Transverse colon (tissue), 3 donors: ENCODE data around the gene ZXDC.

Experiments
- POLR2A ChIP-seq: fragments of 450-650 bp; IDR thresholded peaks from one replicate; pipeline ENCODE4 v1.6.1; 2016; ENCODE audit warnings: antibody characterized with exemption, mild to moderate bottlenecking, moderate library complexity
- TF ChIP-seq, protein P1 (sequence below), 5 experiments: fragments of 200-600 bp in 3 of 5; fragments of 450-650 bp in 2 of 5; sonication (generic) in 3 of 5; IDR thresholded peaks; 1 replicate in 2 of 5; 2 replicates in 3 of 5; pipeline ENCODE4 v1.5.1; 2016 to 2017; ENCODE audit warnings: antibody characterized with exemption in 5 of 5, inconsistent platforms in 3 of 5, mild to moderate bottlenecking in 2 of 5, moderate library complexity in 1 of 5

DNA sequence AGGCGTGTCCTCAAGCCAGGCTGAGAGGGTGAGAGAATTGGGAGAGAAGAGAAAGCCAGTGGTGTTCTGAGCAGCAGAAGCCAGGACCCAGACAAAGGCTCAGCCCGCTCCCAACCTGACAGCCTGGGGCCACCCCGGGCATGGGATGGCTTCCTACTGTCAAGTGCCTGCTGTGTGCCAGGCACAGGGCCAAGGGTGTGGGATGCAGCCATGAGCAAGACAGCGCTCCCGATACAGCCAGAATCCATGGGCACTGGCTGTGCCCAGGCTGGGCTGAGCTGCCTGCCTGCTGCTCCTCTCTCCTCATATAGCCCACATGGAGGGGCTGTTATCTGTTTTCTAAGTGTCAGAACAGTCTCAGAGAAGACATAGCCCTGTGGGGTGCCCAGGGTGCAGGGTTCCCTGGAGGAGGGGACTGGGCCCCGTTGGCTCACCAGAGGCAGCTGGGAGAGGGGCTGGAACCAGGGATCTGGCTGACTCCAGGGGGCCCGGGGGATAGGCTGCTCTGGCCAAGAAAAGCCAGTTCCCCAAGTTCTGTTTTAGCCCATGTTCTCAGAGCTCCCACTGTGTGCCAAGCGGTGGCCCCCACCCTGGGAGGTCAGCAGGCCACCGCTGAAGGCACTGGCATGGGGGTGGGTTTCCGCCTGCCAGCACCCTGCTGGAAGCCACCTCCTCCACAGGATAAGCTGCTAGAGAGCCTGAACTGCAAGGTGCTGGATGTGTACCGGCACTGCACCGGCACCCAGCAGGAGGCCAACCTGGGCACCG is 42.0 kb downstream of the ZXDC start:
- no peak for TF ChIP-seq POLR2A
- TF ChIP-seq, protein P1, sequence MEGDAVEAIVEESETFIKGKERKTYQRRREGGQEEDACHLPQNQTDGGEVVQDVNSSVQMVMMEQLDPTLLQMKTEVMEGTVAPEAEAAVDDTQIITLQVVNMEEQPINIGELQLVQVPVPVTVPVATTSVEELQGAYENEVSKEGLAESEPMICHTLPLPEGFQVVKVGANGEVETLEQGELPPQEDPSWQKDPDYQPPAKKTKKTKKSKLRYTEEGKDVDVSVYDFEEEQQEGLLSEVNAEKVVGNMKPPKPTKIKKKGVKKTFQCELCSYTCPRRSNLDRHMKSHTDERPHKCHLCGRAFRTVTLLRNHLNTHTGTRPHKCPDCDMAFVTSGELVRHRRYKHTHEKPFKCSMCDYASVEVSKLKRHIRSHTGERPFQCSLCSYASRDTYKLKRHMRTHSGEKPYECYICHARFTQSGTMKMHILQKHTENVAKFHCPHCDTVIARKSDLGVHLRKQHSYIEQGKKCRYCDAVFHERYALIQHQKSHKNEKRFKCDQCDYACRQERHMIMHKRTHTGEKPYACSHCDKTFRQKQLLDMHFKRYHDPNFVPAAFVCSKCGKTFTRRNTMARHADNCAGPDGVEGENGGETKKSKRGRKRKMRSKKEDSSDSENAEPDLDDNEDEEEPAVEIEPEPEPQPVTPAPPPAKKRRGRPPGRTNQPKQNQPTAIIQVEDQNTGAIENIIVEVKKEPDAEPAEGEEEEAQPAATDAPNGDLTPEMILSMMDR (IDR thresholded peaks at IDR 0.05) = no peak
